ENCODE results near the gene PDE4D. TPM values are rescaled to one million over a fixed set of nuclear protein-coding genes. Genes with fewer than 3 reads are reported as not detected.

PDE4D gene
- total RNA-seq, 1 donor from 2014 or later: 39.2 TPM

GRCh38 chr5:59565551-59565950, 328.0 kb downstream of the PDE4D start:
- Histone ChIP-seq H3K4me3 (ENCODE audit: low read depth, low read length) (no peak overlapping the region), H3K27me3 (ENCODE audit: control insufficient read depth, insufficient read depth, low read length) (no peaks in the 10 kb centered on the region), H3K36me3 (ENCODE audit: control insufficient read depth, insufficient read depth, low read length) (no peaks in the 10 kb centered on the region)
- DNase-seq (ENCODE audit: low read depth): no peak
- TF ChIP-seq, protein P1, sequence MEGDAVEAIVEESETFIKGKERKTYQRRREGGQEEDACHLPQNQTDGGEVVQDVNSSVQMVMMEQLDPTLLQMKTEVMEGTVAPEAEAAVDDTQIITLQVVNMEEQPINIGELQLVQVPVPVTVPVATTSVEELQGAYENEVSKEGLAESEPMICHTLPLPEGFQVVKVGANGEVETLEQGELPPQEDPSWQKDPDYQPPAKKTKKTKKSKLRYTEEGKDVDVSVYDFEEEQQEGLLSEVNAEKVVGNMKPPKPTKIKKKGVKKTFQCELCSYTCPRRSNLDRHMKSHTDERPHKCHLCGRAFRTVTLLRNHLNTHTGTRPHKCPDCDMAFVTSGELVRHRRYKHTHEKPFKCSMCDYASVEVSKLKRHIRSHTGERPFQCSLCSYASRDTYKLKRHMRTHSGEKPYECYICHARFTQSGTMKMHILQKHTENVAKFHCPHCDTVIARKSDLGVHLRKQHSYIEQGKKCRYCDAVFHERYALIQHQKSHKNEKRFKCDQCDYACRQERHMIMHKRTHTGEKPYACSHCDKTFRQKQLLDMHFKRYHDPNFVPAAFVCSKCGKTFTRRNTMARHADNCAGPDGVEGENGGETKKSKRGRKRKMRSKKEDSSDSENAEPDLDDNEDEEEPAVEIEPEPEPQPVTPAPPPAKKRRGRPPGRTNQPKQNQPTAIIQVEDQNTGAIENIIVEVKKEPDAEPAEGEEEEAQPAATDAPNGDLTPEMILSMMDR (IDR thresholded peaks at IDR 0.05; ENCODE audit: insufficient read depth, low read length, poor library complexity, severe bottlenecking): no peak

- Histone ChIP-seq H3K36me3 (ENCODE audit: control insufficient read depth, insufficient read depth, low read length) (no peaks in the 10 kb centered on the region), H3K4me3 (ENCODE audit: low read depth, low read length) (no peak overlapping the region), H3K27me3 (ENCODE audit: control insufficient read depth, insufficient read depth, low read length) (no peaks in the 10 kb centered on the region)
- DNase-seq (ENCODE audit: low read depth): no peak
- TF ChIP-seq, protein P1 (IDR thresholded peaks at IDR 0.05; ENCODE audit: insufficient read depth, low read length, poor library complexity, severe bottlenecking): no peak
Measured at GRCh38 chr5:59564895-59565294, 328.6 kb downstream of the PDE4D start.

GRCh38 chr5:59562756-59563389, 330.7 kb downstream of the PDE4D start:
- no peaks in the 10 kb centered on the region for H3K27me3 ChIP-seq (ENCODE audit: control insufficient read depth, insufficient read depth, low read length)
- DNase-seq (ENCODE audit: low read depth): peak; percentile 94
- TF ChIP-seq, protein P1 (IDR thresholded peaks at IDR 0.05; ENCODE audit: insufficient read depth, low read length, poor library complexity, severe bottlenecking): no peak
- H3K4me3 ChIP-seq (ENCODE audit: low read depth, low read length): no peak overlapping the region
- H3K36me3 ChIP-seq (ENCODE audit: control insufficient read depth, insufficient read depth, low read length): no peaks in the 10 kb centered on the region

DNA sequence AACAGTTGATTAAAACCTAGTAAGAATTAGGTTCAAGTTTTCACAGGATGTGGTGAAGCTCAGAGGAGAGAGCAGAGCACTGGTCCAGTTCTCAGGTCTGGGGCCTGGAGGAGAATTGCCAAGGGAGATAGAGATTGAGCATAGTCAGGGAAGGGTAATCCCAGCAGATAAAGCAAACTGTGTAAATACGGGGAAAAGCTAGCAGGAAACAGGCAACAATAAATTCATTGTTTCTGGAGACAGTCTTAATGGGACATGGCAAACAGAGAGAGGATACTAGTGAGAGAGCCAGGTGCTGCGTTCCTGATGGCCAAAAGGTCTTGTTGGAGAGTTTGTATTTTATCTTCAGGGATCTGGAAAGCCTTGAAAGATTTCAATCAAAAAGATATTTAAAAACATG, 333.0 kb downstream of the PDE4D start:
- TF ChIP-seq, protein P1 (IDR thresholded peaks at IDR 0.05; ENCODE audit: insufficient read depth, low read length, poor library complexity, severe bottlenecking): no peak
- Histone ChIP-seq H3K36me3 (ENCODE audit: control insufficient read depth, insufficient read depth, low read length) (no peaks in the 10 kb centered on the region), H3K4me3 (ENCODE audit: low read depth, low read length) (no peak overlapping the region), H3K27me3 (ENCODE audit: control insufficient read depth, insufficient read depth, low read length) (no peaks in the 10 kb centered on the region)
- no peak for DNase-seq (ENCODE audit: low read depth)

DNA sequence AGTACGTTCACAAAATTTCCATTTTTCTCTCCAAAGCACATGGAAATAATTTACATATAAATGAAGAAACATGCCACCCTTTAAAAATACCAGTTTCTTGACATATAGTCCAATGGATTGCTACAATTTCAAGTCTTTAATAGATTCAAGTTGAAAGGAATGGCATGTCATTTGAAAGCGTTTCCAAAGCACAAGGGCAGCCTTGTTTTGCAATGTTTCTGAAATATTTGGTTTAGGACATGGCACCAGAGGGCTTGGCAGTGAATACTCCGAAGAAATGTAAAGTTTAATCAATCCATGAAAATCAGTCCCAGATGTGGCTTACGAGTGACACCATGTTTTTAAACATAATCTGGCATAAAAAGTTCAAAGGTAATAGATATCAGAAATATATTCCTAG, 333.7 kb downstream of the PDE4D start:
- TF ChIP-seq, protein P1 (IDR thresholded peaks at IDR 0.05; ENCODE audit: insufficient read depth, low read length, poor library complexity, severe bottlenecking): no peak
- Histone ChIP-seq H3K27me3 (ENCODE audit: control insufficient read depth, insufficient read depth, low read length) (no peaks in the 10 kb centered on the region), H3K36me3 (ENCODE audit: control insufficient read depth, insufficient read depth, low read length) (no peaks in the 10 kb centered on the region), H3K4me3 (ENCODE audit: low read depth, low read length) (no peak overlapping the region)
- no peak for DNase-seq (ENCODE audit: low read depth)

DNA sequence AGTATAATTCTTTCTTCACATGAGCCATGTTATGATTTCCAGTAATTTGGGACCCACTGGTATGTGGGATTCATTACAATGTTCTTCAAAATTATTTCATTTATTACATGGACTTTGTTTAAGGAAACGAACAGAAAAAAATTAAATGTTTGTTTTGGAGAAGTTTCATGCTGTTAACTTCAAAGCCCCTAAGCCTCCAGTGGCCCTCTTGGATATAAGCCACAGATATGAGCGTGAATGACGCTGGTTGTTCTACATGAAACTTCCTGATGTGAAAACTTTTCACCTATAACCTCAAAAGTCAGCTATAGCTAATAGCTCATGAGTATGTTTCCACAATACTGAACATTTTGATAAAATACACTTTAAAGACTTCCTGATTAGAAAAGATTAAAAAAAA, 334.2 kb downstream of the PDE4D start:
- TF ChIP-seq, protein P1 (IDR thresholded peaks at IDR 0.05; ENCODE audit: insufficient read depth, low read length, poor library complexity, severe bottlenecking): no peak
- Histone ChIP-seq H3K4me3 (ENCODE audit: low read depth, low read length) (no peak overlapping the region), H3K36me3 (ENCODE audit: control insufficient read depth, insufficient read depth, low read length) (no peaks in the 10 kb centered on the region), H3K27me3 (ENCODE audit: control insufficient read depth, insufficient read depth, low read length) (no peaks in the 10 kb centered on the region)
- no peak for DNase-seq (ENCODE audit: low read depth)

Measured in kidney epithelial cell (primary cell).